Osteoblast (primary cell): Measurements from ENCODE around the gene RANBP1. TPM values are rescaled to one million over a fixed set of nuclear protein-coding genes. Genes with fewer than 3 reads are reported as not detected.

Experiments
- DNase-seq: peaks from one replicate; pipeline ENCODE4 v3.0.0; 2011; ENCODE audit warnings: low spot score, mixed read lengths; ENCODE audit not compliant: insufficient read length; ENCODE audit errors: missing footprints
- H2AFZ ChIP-seq: 2 replicates; pipeline ENCODE4 v1.6.0; 2011; ENCODE audit warnings: mild to moderate bottlenecking, low read length
- H3K27ac ChIP-seq: 2 replicates; pipeline ENCODE4 v1.5.1; 2011; ENCODE audit warnings: mild to moderate bottlenecking, low read depth, low read length, moderate library complexity
- H3K27me3 ChIP-seq: 2 replicates; pipeline ENCODE4 v1.6.0; 2012; ENCODE audit warnings: mild to moderate bottlenecking, control low read depth, inconsistent platforms, low read length, moderate library complexity; ENCODE audit not compliant: insufficient read depth
- H3K36me3 ChIP-seq: 2 replicates; pipeline ENCODE4 v1.5.1; 2011; ENCODE audit warnings: mild to moderate bottlenecking, low read length, control low read depth, moderate library complexity; ENCODE audit not compliant: insufficient read depth
- H3K4me1 ChIP-seq: 2 replicates; pipeline ENCODE4 v1.5.1; 2011; ENCODE audit warnings: mild to moderate bottlenecking, low read length, control low read depth, moderate library complexity; ENCODE audit not compliant: insufficient read depth
- H3K4me2 ChIP-seq: 2 replicates; pipeline ENCODE4 v1.6.0; 2011; ENCODE audit warnings: mild to moderate bottlenecking, low read length; ENCODE audit not compliant: insufficient read depth
- H3K4me3 ChIP-seq: fragments of 200-600 bp; sonication (generic); 3 replicates; pipeline ENCODE4 v1.5.1; 2012; ENCODE audit warnings: mild to moderate bottlenecking, low read length, inconsistent platforms; ENCODE audit not compliant: insufficient read depth
- H3K79me2 ChIP-seq: 2 replicates; pipeline ENCODE4 v1.6.0; 2012; ENCODE audit warnings: mild to moderate bottlenecking, low read length, control low read depth, inconsistent platforms; ENCODE audit not compliant: insufficient read depth
- H3K9me3 ChIP-seq: 2 replicates; pipeline ENCODE4 v1.5.1; 2011; ENCODE audit warnings: low read depth, low read length, control low read depth
- H4K20me1 ChIP-seq: 2 replicates; pipeline ENCODE4 v1.6.0; 2012; ENCODE audit warnings: mild to moderate bottlenecking, low read length, control low read depth; ENCODE audit not compliant: insufficient read depth
- total RNA-seq: library from RNA; depleted of rRNA; stranded (reverse); fragments of >200 nt; gene quantifications from 2 replicates; pipeline ENCODE4 v1.2.3, GENCODE V29; 2012
- TF ChIP-seq, protein P1 (sequence below): IDR thresholded peaks from 2 replicates; pipeline ENCODE4 v1.5.1; 2011; ENCODE audit warnings: mild to moderate bottlenecking, low read depth, low read length, moderate library complexity; ENCODE audit errors: extremely low read depth

RANBP1 gene
- total RNA-seq, 1 donor, result 85.8 TPM

DNA sequence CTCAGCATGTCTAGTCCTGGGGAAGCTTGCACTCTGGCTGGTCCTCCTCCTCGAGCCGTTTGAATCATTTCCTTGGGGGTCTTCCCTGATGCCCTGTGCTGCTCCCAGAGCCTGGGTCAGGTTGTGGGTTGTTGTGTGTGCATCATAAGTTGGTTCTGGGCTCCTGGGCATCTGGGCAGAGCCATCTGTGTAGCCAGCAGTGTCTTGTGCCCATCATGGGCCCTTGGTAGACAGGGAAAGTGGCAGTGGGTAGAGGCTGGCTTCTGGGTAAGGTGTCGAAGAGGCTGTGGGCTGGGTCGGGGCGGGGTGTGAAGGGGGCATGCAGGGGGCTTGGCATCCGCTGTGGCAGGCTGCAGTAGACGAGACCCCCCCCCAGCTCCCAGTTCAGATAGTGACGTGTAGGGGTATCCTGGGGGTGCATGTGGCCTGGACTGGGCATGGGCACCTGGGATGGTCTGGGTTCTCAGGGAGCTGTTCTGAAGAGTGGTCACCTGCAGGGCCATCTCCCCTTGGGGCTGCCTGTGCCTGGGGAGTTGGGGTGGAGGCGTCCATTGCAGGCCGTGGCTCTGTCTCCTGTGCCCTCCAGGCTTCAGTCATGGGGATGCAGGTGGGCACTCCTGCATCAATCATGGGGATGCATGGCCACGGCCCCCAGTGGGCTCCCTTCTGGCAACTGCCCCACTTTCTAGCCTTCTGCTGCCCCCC, 8.3 kb downstream of the RANBP1 start:
- Histone ChIP-seq H3K79me2 (peaks cover 54% of the 10 kb centered on the region), H4K20me1 (peaks cover 25% of the 10 kb centered on the region)
- TF ChIP-seq, protein P1, sequence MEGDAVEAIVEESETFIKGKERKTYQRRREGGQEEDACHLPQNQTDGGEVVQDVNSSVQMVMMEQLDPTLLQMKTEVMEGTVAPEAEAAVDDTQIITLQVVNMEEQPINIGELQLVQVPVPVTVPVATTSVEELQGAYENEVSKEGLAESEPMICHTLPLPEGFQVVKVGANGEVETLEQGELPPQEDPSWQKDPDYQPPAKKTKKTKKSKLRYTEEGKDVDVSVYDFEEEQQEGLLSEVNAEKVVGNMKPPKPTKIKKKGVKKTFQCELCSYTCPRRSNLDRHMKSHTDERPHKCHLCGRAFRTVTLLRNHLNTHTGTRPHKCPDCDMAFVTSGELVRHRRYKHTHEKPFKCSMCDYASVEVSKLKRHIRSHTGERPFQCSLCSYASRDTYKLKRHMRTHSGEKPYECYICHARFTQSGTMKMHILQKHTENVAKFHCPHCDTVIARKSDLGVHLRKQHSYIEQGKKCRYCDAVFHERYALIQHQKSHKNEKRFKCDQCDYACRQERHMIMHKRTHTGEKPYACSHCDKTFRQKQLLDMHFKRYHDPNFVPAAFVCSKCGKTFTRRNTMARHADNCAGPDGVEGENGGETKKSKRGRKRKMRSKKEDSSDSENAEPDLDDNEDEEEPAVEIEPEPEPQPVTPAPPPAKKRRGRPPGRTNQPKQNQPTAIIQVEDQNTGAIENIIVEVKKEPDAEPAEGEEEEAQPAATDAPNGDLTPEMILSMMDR, result no peak

GRCh38 chr22:20125201-20126174, 9.6 kb downstream of the RANBP1 start:
- Histone ChIP-seq H3K9me3 (no peaks in the 10 kb centered on the region), H3K4me3 (no peak overlapping the region), H3K36me3 (peaks cover 56% of the 10 kb centered on the region), H3K4me2 (no peak overlapping the region), H3K4me1 (no peaks in the 10 kb centered on the region), H2AFZ (no peak overlapping the region), H3K27ac (no peak overlapping the region), H3K79me2 (peaks cover 42% of the 10 kb centered on the region), H4K20me1 (peaks cover 23% of the 10 kb centered on the region), H3K27me3 (no peaks in the 10 kb centered on the region)
- DNase-seq, result no peak
- TF ChIP-seq, protein P1, result no peak

More for the DNA sequence above, 8.3 kb downstream of the RANBP1 start:
- Histone ChIP-seq H3K4me2 (no peak overlapping the region), H3K9me3 (no peaks in the 10 kb centered on the region), H3K27ac (no peak overlapping the region), H3K27me3 (no peaks in the 10 kb centered on the region), H3K4me1 (peaks cover under 1% of the 10 kb centered on the region), H3K4me3 (no peak overlapping the region), H3K36me3 (peaks cover 66% of the 10 kb centered on the region), H2AFZ (no peak overlapping the region)
- DNase-seq, result no peak

GRCh38 chr22:20126284-20127029, 10.6 kb downstream of the RANBP1 start:
- TF ChIP-seq, protein P1, result no peak
- no peak for DNase-seq

More at GRCh38 chr22:20126284-20127029, 10.6 kb downstream of the RANBP1 start:
- no peaks in the 10 kb centered on the region for H3K9me3 ChIP-seq
- no peak overlapping the region for H3K4me2 ChIP-seq
- H3K27me3 ChIP-seq, result no peaks in the 10 kb centered on the region
- peaks cover 2% of the 10 kb centered on the region for H3K4me1 ChIP-seq
- H3K36me3 ChIP-seq, result peaks cover 49% of the 10 kb centered on the region
- no peak overlapping the region for H3K4me3 ChIP-seq
- peaks cover 32% of the 10 kb centered on the region for H3K79me2 ChIP-seq
- H4K20me1 ChIP-seq, result peaks cover 18% of the 10 kb centered on the region
- no peak overlapping the region for H2AFZ ChIP-seq
- no peak overlapping the region for H3K27ac ChIP-seq
